H9 (cell line): Measurements from ENCODE around the gene OXSR1. TPM values are rescaled to one million over a fixed set of nuclear protein-coding genes. Genes with fewer than 3 reads are reported as not detected.

Experiments
- DNase-seq: peaks from one replicate; pipeline ENCODE4 v3.0.0-alpha.2; 2017
- H2AFZ ChIP-seq: one replicate; pipeline ENCODE4 v1.6.1; 2013; ENCODE audit warnings: mild to moderate bottlenecking, low read length, control low read depth, moderate library complexity
- H2AK5ac ChIP-seq: 2 replicates; pipeline ENCODE4 v1.6.1; 2013; ENCODE audit warnings: low read length, control low read depth, mixed read lengths; ENCODE audit not compliant: insufficient read length
- H2BK120ac ChIP-seq: one replicate; pipeline ENCODE4 v1.6.1; 2013; ENCODE audit warnings: low read depth, mild to moderate bottlenecking, low read length, control low read depth, inconsistent platforms; ENCODE audit not compliant: poor library complexity, severe bottlenecking
- H2BK12ac ChIP-seq: 2 replicates; pipeline ENCODE4 v1.6.1; 2013; ENCODE audit warnings: low read length, control low read depth, mixed read lengths, low read depth; ENCODE audit not compliant: insufficient read length
- H2BK15ac ChIP-seq: 2 replicates; pipeline ENCODE4 v1.6.1; 2013; ENCODE audit warnings: low read depth, low read length, control low read depth
- H2BK20ac ChIP-seq: one replicate; pipeline ENCODE4 v1.6.1; 2013; ENCODE audit warnings: low read depth, mild to moderate bottlenecking, low read length, control low read depth, inconsistent platforms; ENCODE audit not compliant: poor library complexity, severe bottlenecking
- H2BK5ac ChIP-seq: 2 replicates; pipeline ENCODE4 v1.6.1; 2013; ENCODE audit warnings: low read length, control low read depth, mixed read lengths; ENCODE audit not compliant: insufficient read length
- H3K14ac ChIP-seq: 2 replicates; pipeline ENCODE4 v1.6.1; 2013; ENCODE audit warnings: low read length, control low read depth; ENCODE audit not compliant: insufficient read depth
- H3K18ac ChIP-seq: 2 replicates; pipeline ENCODE4 v1.6.1; 2013; ENCODE audit warnings: low read depth, mild to moderate bottlenecking, mixed read lengths, low read length, control low read depth; ENCODE audit not compliant: insufficient read length
- H3K23ac ChIP-seq: 2 replicates; pipeline ENCODE4 v1.6.1; 2013; ENCODE audit warnings: low read length, control low read depth, mixed read lengths, low read depth; ENCODE audit not compliant: insufficient read length
- H3K23me2 ChIP-seq: 2 replicates; pipeline ENCODE4 v1.6.1; 2013; ENCODE audit warnings: low read depth, mild to moderate bottlenecking, mixed read lengths, low read length, control low read depth; ENCODE audit not compliant: insufficient read length, poor library complexity, severe bottlenecking
- H3K27ac ChIP-seq: 2 replicates; pipeline ENCODE4 v1.5.1; 2013; ENCODE audit warnings: low read length, control low read depth, mixed read lengths, low read depth; ENCODE audit not compliant: insufficient read length
- H3K27me3 ChIP-seq: 2 replicates; pipeline ENCODE4 v1.6.1; 2013; ENCODE audit warnings: low read length, control low read depth, inconsistent platforms; ENCODE audit not compliant: insufficient read depth
- H3K4ac ChIP-seq: 2 replicates; pipeline ENCODE4 v1.6.1; 2013; ENCODE audit warnings: low read depth, mild to moderate bottlenecking, control low read depth, inconsistent platforms, low read length, moderate library complexity
- H3K4me1 ChIP-seq: 2 replicates; pipeline ENCODE4 v1.6.1; 2013; ENCODE audit warnings: low read length, control low read depth, inconsistent platforms; ENCODE audit not compliant: insufficient read depth
- H3K4me2 ChIP-seq: 2 replicates; pipeline ENCODE4 v1.6.1; 2013; ENCODE audit warnings: low read length, control low read depth, mixed read lengths; ENCODE audit not compliant: insufficient read length, insufficient read depth
- H3K56ac ChIP-seq: 2 replicates; pipeline ENCODE4 v1.6.1; 2013; ENCODE audit warnings: low read depth, mild to moderate bottlenecking, mixed read lengths, low read length, control low read depth; ENCODE audit not compliant: insufficient read length
- H3K79me1 ChIP-seq: 2 replicates; pipeline ENCODE4 v1.6.1; 2013; ENCODE audit warnings: low read depth, mild to moderate bottlenecking, moderate library complexity, low read length, control low read depth, inconsistent platforms; ENCODE audit not compliant: insufficient read depth, poor library complexity, severe bottlenecking
- H3K79me2 ChIP-seq: 2 replicates; pipeline ENCODE4 v1.6.1; 2013; ENCODE audit warnings: low read length, control low read depth, inconsistent platforms; ENCODE audit not compliant: insufficient read depth
- H3K9ac ChIP-seq: 2 replicates; pipeline ENCODE4 v1.6.1; 2013; ENCODE audit warnings: low read length, control low read depth, mixed read lengths; ENCODE audit not compliant: insufficient read length; ENCODE audit errors: extremely low read depth
- H3K9me3 ChIP-seq: one replicate; pipeline ENCODE4 v1.6.1; 2013; ENCODE audit warnings: low read depth, low read length, inconsistent platforms; ENCODE audit not compliant: control insufficient read depth
- H3T11ph ChIP-seq: one replicate; pipeline ENCODE4 v1.6.1; 2013; ENCODE audit warnings: mild to moderate bottlenecking, low read length, control low read depth, inconsistent platforms
- H4K20me1 ChIP-seq: one replicate; pipeline ENCODE4 v1.6.1; 2013; ENCODE audit not compliant: control insufficient read depth, insufficient read length, insufficient read depth
- H4K5ac ChIP-seq: 2 replicates; pipeline ENCODE4 v1.6.1; 2013; ENCODE audit warnings: low read depth, mild to moderate bottlenecking, mixed read lengths, low read length, control low read depth; ENCODE audit not compliant: insufficient read length
- H4K8ac ChIP-seq: replicated peaks from 2 replicates; pipeline ENCODE4 v1.6.1; 2013; ENCODE audit warnings: low read length, control low read depth, mixed read lengths, low read depth; ENCODE audit not compliant: insufficient read length
- H4K91ac ChIP-seq: 2 replicates; pipeline ENCODE4 v1.6.1; 2013; ENCODE audit warnings: low read depth, mild to moderate bottlenecking, moderate library complexity, mixed read lengths, low read length, control low read depth; ENCODE audit not compliant: insufficient read length
- H3K27ac Mint-ChIP-seq, 3 experiments: 2 replicates in 2 of 3; 3 replicates in 1 of 3; pipeline ENCODE4 v1.8.0; 2020 to 2021; ENCODE audit warnings: mixed read lengths in 3 of 3, mild to moderate bottlenecking in 1 of 3, moderate library complexity in 1 of 3
- H3K27me3 Mint-ChIP-seq: 2 replicates; pipeline ENCODE4 v1.8.0; 2021; ENCODE audit warnings: low read depth, mild to moderate bottlenecking, moderate library complexity, mixed read lengths
- H3K36me3 Mint-ChIP-seq, 3 experiments: 2 replicates in 2 of 3; 3 replicates in 1 of 3; pipeline ENCODE4 v1.8.0; 2020 to 2021; ENCODE audit warnings: low read depth in 3 of 3, mixed read lengths in 3 of 3; ENCODE audit not compliant: insufficient read depth in 1 of 3
- H3K4me1 Mint-ChIP-seq, 2 experiments: 2 replicates each; pipeline ENCODE4 v1.8.0; 2020; ENCODE audit warnings: mixed read lengths in 2 of 2
- H3K4me3 Mint-ChIP-seq, 2 experiments: 2 replicates in 1 of 2; 3 replicates in 1 of 2; pipeline ENCODE4 v1.8.0; 2020 to 2021; ENCODE audit warnings: mild to moderate bottlenecking in 2 of 2, mixed read lengths in 2 of 2, moderate library complexity in 1 of 2
- H3K9me3 Mint-ChIP-seq, 2 experiments: 2 replicates in 1 of 2; 3 replicates in 1 of 2; pipeline ENCODE4 v1.8.0; 2020; ENCODE audit warnings: mild to moderate bottlenecking in 2 of 2, mixed read lengths in 2 of 2, moderate library complexity in 1 of 2
- CTCF ChIP-seq: fragments of 200-600 bp; sonication (generic); conservative IDR thresholded peaks from 3 replicates; pipeline ENCODE4 v1.8.0; 2021; ENCODE audit warnings: antibody characterized with exemption, mild to moderate bottlenecking
- WGBS: extraction: QIAGEN DNeasy Blood & Tissue Kit; methylation state at CpG from one replicate; pipeline ENCODE4 v1.1.7; 2013; ENCODE audit warnings: missing lambda C conversion rate, low lambda C conversion rate, mixed read lengths; ENCODE audit not compliant: insufficient read length; ENCODE audit errors: extremely low coverage; 5-methylcytosine and 5-hydroxymethylcytosine counted together
- total RNA-seq: library from RNA; stranded (reverse); gene quantifications from 2 replicates; pipeline ENCODE4 v1.2.1, GENCODE V29; 2021

Gene OXSR1
- total RNA-seq, 1 experiment from 2014 or later: 54.1 TPM

GRCh38 chr3:38148311-38148882 is 16.9 kb upstream of the OXSR1 start:
- Histone ChIP-seq H3K56ac (no peak overlapping the region), H3K23ac (no peak overlapping the region), H3K18ac (no peak overlapping the region), H4K20me1 (no peaks in the 10 kb centered on the region), H2BK5ac (no peak overlapping the region), H3K23me2 (no peaks in the 10 kb centered on the region), H2BK120ac (no peak overlapping the region), H3K79me1 (no peaks in the 10 kb centered on the region), H3K27me3 (no peaks in the 10 kb centered on the region), H4K5ac (no peak overlapping the region), H3K79me2 (no peaks in the 10 kb centered on the region), H3K4ac (no peak overlapping the region), H2BK12ac (no peak overlapping the region), H3K4me1 (no peaks in the 10 kb centered on the region), H3K9ac (no peak overlapping the region), H2AFZ (no peak overlapping the region), H3K14ac (no peak overlapping the region), H2AK5ac (no peak overlapping the region), H2BK15ac (no peak overlapping the region), H4K8ac (no peak overlapping the region), H2BK20ac (no peak overlapping the region), H3K4me2 (no peak overlapping the region), H3K9me3 (no peaks in the 10 kb centered on the region), H4K91ac (no peak overlapping the region), H3T11ph (no peak overlapping the region), H3K27ac (no peak overlapping the region)
- Mint-ChIP-seq H3K27me3 (peaks cover 2% of the 10 kb centered on the region; the same call in 1 of the 2 replicates), H3K4me1 (peaks cover 0 to 4% of the 10 kb centered on the region in 2 experiments; a peak in 2 of 4 replicates), H3K4me3 (no peak overlapping the region), H3K27ac (no peak overlapping the region), H3K9me3 (peaks cover 8 to 11% of the 10 kb centered on the region in 2 experiments; a peak in 4 of 5 replicates), H3K36me3 (peaks cover 0 to 6% (median 2%) of the 10 kb centered on the region in 3 experiments; a peak in 2 of 7 replicates)
- TF ChIP-seq CTCF: no peak
- no peak for DNase-seq
- WGBS: no CpG with 5 or more reads among the region's 5 CpGs
